CD14-positive monocyte (primary cell): ENCODE data around the gene TAF10. TPM values are rescaled to one million over a fixed set of nuclear protein-coding genes. Genes with fewer than 3 reads are reported as not detected.

ENCODE experiments used
- DNase-seq, 3 donors: peaks; one replicate each; pipeline ENCODE4 v3.0.0-alpha.2; 2011 to 2022
- H2AFZ ChIP-seq: 2 replicates; pipeline ENCODE4 v1.6.0; 2012; ENCODE audit warnings: mild to moderate bottlenecking, low read depth, low read length, inconsistent platforms; ENCODE audit not compliant: insufficient read depth, poor library complexity, severe bottlenecking
- H3K27ac ChIP-seq, 2 donors: 1 replicate in 1 of 2; 2 replicates in 1 of 2; pipeline ENCODE4 v1.5.1; 2012 to 2013; ENCODE audit warnings: low read length in 2 of 2, control low read depth in 1 of 2, inconsistent platforms in 1 of 2, low read depth in 1 of 2, mild to moderate bottlenecking in 1 of 2
- H3K27me3 ChIP-seq, 2 donors: one replicate each; pipeline versions ENCODE4 v1.6.0 to v1.6.1; 2011 to 2013; ENCODE audit warnings: low read length in 2 of 2; ENCODE audit not compliant: control insufficient read depth in 2 of 2, insufficient read depth in 2 of 2
- H3K36me3 ChIP-seq, 2 donors: replicated peaks in 1 of 2; 1 replicate in 1 of 2; 2 replicates in 1 of 2; pipeline versions ENCODE4 v1.5.1 to v1.6.1; 2012 to 2013; ENCODE audit warnings: low read length in 2 of 2, control low read depth in 1 of 2, inconsistent platforms in 1 of 2, mild to moderate bottlenecking in 1 of 2; ENCODE audit not compliant: insufficient read depth in 2 of 2, control insufficient read depth in 1 of 2
- H3K4me1 ChIP-seq, 2 donors: 1 replicate in 1 of 2; 2 replicates in 1 of 2; pipeline versions ENCODE4 v1.5.1 to v1.6.1; 2012 to 2013; ENCODE audit warnings: low read length in 2 of 2, control low read depth in 1 of 2, inconsistent platforms in 1 of 2, mild to moderate bottlenecking in 1 of 2, moderate library complexity in 1 of 2; ENCODE audit not compliant: insufficient read depth in 2 of 2, control insufficient read depth in 1 of 2
- H3K4me2 ChIP-seq: replicated peaks from 2 replicates; pipeline ENCODE3; 2012; ENCODE audit warnings: low read length, moderate library complexity, mild to moderate bottlenecking; ENCODE audit not compliant: poor library complexity, severe bottlenecking; ENCODE audit errors: extremely low read depth
- H3K4me3 ChIP-seq, 3 experiments: fragments of 200-600 bp in 1 of 3; sonication (generic) in 1 of 3; replicated peaks in 1 of 3; 1 replicate in 2 of 3; 2 replicates in 1 of 3; pipeline ENCODE4 v1.5.1; 2011 to 2013; ENCODE audit warnings: low read length in 3 of 3, mild to moderate bottlenecking in 3 of 3, control low read depth in 2 of 3, low read depth in 2 of 3, inconsistent platforms in 1 of 3, moderate library complexity in 1 of 3
- H3K79me2 ChIP-seq: 2 replicates; pipeline ENCODE4 v1.6.0; 2012; ENCODE audit warnings: mild to moderate bottlenecking, control low read depth, inconsistent platforms, low read length, moderate library complexity; ENCODE audit not compliant: insufficient read depth
- H3K9ac ChIP-seq: 2 replicates; pipeline ENCODE4 v1.6.0; 2017; ENCODE audit warnings: low read length, mild to moderate bottlenecking; ENCODE audit not compliant: insufficient read depth, poor library complexity, severe bottlenecking
- H3K9me3 ChIP-seq, 2 donors: replicated peaks in 1 of 2; 1 replicate in 1 of 2; 2 replicates in 1 of 2; pipeline versions ENCODE4 v1.5.1 to v1.6.1; 2012 to 2013; ENCODE audit warnings: low read length in 2 of 2, control low read depth in 1 of 2; ENCODE audit not compliant: control insufficient read depth in 1 of 2, insufficient read depth in 1 of 2
- H4K20me1 ChIP-seq: 2 replicates; pipeline ENCODE4 v1.6.0; 2012; ENCODE audit warnings: mild to moderate bottlenecking, low read length, control low read depth, moderate library complexity; ENCODE audit not compliant: insufficient read depth
- H3K27ac Mint-ChIP-seq, 7 donors: one replicate each; pipeline ENCODE4 v1.8.0; 2020; ENCODE audit warnings: mild to moderate bottlenecking in 7 of 7, mixed read lengths in 7 of 7, moderate library complexity in 6 of 7, inconsistent platforms in 2 of 7
- H3K27me3 Mint-ChIP-seq, 3 donors: one replicate each; pipeline ENCODE4 v1.8.0; 2021 to 2022; ENCODE audit warnings: low read depth in 3 of 3, mild to moderate bottlenecking in 3 of 3, mixed read lengths in 3 of 3, moderate library complexity in 3 of 3, inconsistent platforms in 1 of 3
- H3K36me3 Mint-ChIP-seq, 2 donors: one replicate each; pipeline ENCODE4 v1.8.0; 2020; ENCODE audit warnings: mixed read lengths in 2 of 2, inconsistent platforms in 1 of 2, mild to moderate bottlenecking in 1 of 2
- H3K4me1 Mint-ChIP-seq: one replicate; pipeline ENCODE4 v1.8.0; 2020; ENCODE audit warnings: mild to moderate bottlenecking, mixed read lengths
- H3K4me3 Mint-ChIP-seq, 2 donors: one replicate each; pipeline ENCODE4 v1.8.0; 2020; ENCODE audit warnings: mild to moderate bottlenecking in 2 of 2, mixed read lengths in 2 of 2, moderate library complexity in 1 of 2
- H3K9me3 Mint-ChIP-seq, 7 donors: one replicate each; pipeline ENCODE4 v1.8.0; 2020 to 2022; ENCODE audit warnings: mixed read lengths in 7 of 7, mild to moderate bottlenecking in 6 of 7, moderate library complexity in 6 of 7, inconsistent platforms in 2 of 7
- WGBS: methylation state at CpG from one replicate; pipeline ENCODE4 v1.1.5; 2013; ENCODE audit warnings: missing lambda C conversion rate; ENCODE audit not compliant: insufficient coverage; 5-methylcytosine and 5-hydroxymethylcytosine counted together
- intact Hi-C, 2 donors: fragments of 100-400 bp; cut with micrococcal nuclease; formaldehyde crosslinking; loops; one replicate each; pipeline versions ENCODE4 v1.15.0 to v1.15.1; 2023
- polyA plus RNA-seq, 3 donors: library from polyadenylated mRNA; depleted of rRNA in 1 of 3; unstranded in 2 of 3; stranded (reverse) in 1 of 3; fragments of 300-500 nt in 2 of 3; fragments of >200 nt in 1 of 3; fragmentation: Illumina TruSeq in 2 of 3; gene quantifications; 1 replicate in 2 of 3; 2 replicates in 1 of 3; pipeline ENCODE4 v1.2.3, GENCODE V29; 2012 to 2021
- TF ChIP-seq, protein P1 (sequence below): fragments of 200-600 bp; IDR thresholded peaks from one replicate; pipeline ENCODE4 v1.8.0; 2022; ENCODE audit warnings: antibody characterized with exemption, mild to moderate bottlenecking

Gene TAF10
- polyA plus RNA-seq, 3 donors, result 137 to 233 (median 232) TPM

GRCh38 chr11:6563121-6563619 is 48.8 kb downstream of the TAF10 start:
- Mint-ChIP-seq H3K27me3 (no peaks in the 10 kb centered on the region), H3K36me3 (peaks cover 6 to 7% of the 10 kb centered on the region in 2 donors), H3K4me1 (no peaks in the 10 kb centered on the region), H3K9me3 (no peaks in the 10 kb centered on the region), H3K4me3 (no peak overlapping the region), H3K27ac (no peak overlapping the region)
- DNase-seq, result no peak
- Histone ChIP-seq H3K27me3 (no peaks in the 10 kb centered on the region), H3K9me3 (no peaks in the 10 kb centered on the region), H3K9ac (no peak overlapping the region), H3K4me1 (no peaks in the 10 kb centered on the region), H3K4me3 (no peak overlapping the region), H4K20me1 (no peaks in the 10 kb centered on the region), H3K79me2 (no peaks in the 10 kb centered on the region), H3K36me3 (no peaks in the 10 kb centered on the region), H3K27ac (no peak overlapping the region), H3K4me2 (no peak overlapping the region), H2AFZ (no peak overlapping the region)
- TF ChIP-seq, protein P1, sequence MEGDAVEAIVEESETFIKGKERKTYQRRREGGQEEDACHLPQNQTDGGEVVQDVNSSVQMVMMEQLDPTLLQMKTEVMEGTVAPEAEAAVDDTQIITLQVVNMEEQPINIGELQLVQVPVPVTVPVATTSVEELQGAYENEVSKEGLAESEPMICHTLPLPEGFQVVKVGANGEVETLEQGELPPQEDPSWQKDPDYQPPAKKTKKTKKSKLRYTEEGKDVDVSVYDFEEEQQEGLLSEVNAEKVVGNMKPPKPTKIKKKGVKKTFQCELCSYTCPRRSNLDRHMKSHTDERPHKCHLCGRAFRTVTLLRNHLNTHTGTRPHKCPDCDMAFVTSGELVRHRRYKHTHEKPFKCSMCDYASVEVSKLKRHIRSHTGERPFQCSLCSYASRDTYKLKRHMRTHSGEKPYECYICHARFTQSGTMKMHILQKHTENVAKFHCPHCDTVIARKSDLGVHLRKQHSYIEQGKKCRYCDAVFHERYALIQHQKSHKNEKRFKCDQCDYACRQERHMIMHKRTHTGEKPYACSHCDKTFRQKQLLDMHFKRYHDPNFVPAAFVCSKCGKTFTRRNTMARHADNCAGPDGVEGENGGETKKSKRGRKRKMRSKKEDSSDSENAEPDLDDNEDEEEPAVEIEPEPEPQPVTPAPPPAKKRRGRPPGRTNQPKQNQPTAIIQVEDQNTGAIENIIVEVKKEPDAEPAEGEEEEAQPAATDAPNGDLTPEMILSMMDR, result no peak
- intact Hi-C loops, result no loop called here
- 94% methylated on average over 3 of the region's 4 CpGs for WGBS

DNA sequence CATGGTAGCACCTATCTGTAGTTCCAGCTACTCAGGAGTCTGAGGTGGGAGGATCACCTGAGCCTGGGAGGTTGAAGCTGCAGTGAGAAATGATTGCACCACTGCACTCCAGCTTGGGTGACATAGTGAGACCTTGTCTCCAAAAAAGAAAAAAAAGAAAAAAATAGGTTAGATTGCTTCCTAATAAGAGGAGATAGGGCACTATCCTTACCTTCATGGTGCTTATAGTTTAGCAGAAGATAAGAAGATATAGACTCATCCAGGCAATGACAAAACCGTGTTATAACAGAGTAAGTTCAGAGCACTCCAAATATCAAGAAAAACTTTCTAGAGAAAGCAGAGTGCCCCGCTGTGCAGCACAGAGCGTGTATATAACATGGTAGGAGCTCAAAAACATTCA is 50.7 kb downstream of the TAF10 start:
- intact Hi-C loops, result no loop called here
- Mint-ChIP-seq H3K27ac (no peak overlapping the region), H3K9me3 (no peaks in the 10 kb centered on the region), H3K4me3 (no peak overlapping the region), H3K36me3 (peaks cover 2 to 6% of the 10 kb centered on the region in 2 donors), H3K4me1 (no peaks in the 10 kb centered on the region), H3K27me3 (peaks cover 0 to 1% (median 0%) of the 10 kb centered on the region in 3 donors)
- Histone ChIP-seq H4K20me1 (no peaks in the 10 kb centered on the region), H3K36me3 (no peaks in the 10 kb centered on the region), H3K79me2 (no peaks in the 10 kb centered on the region), H3K27me3 (no peaks in the 10 kb centered on the region), H3K9me3 (no peaks in the 10 kb centered on the region), H3K27ac (no peak overlapping the region), H2AFZ (no peak overlapping the region), H3K4me2 (no peak overlapping the region), H3K4me1 (no peaks in the 10 kb centered on the region), H3K4me3 (no peak overlapping the region), H3K9ac (no peak overlapping the region)
- TF ChIP-seq, protein P1, result no peak
- WGBS, result no CpG with 5 or more reads among the region's 3 CpGs
- no peak for DNase-seq

Other genes with a start within 250 kb of the TAF10 start
- gene SMPD1, start 221.7 kb downstream of the TAF10 start, polyA plus RNA-seq, result 10 to 100 TPM in 1 of 3 donors, 1 to 10 TPM in 2; 4.2 to 22.6 (median 4.9) TPM
- gene APBB1, start 193.1 kb downstream of the TAF10 start, polyA plus RNA-seq, result 1 to 10 TPM in 2 of 3 donors, under 1 TPM in 1; 0.85 to 2.5 (median 2.4) TPM
- under 1 TPM in 1 of 3 donors, not detected in 2; 0.40 TPM for gene HPX, start 171.2 kb downstream of the TAF10 start, polyA plus RNA-seq
- 10 to 100 TPM in 1 of 3 donors, 1 to 10 TPM in 2; 1.7 to 36.2 (median 3.3) TPM for gene TRIM3, start 138.3 kb downstream of the TAF10 start, polyA plus RNA-seq
- gene ARFIP2, start 130.9 kb downstream of the TAF10 start, polyA plus RNA-seq, result 10 to 100 TPM; 21.6 to 43.8 (median 27.2) TPM
- 10 to 100 TPM; 20.0 to 34.9 (median 22.1) TPM for gene TIMM10B, start 130.7 kb downstream of the TAF10 start, polyA plus RNA-seq
- gene DNHD1, start 114.9 kb downstream of the TAF10 start, polyA plus RNA-seq, result 10 to 100 TPM in 1 of 3 donors, under 1 TPM in 2; 0.24 to 21.0 (median 0.59) TPM
- gene RRP8, start 8.6 kb downstream of the TAF10 start, polyA plus RNA-seq, result 10 to 100 TPM in 2 of 3 donors, 1 to 10 TPM in 1; 7.2 to 14.1 (median 11.9) TPM
- gene ILK, start 8.4 kb downstream of the TAF10 start, polyA plus RNA-seq, result 100 to 1,000 TPM; 165 to 271 (median 250) TPM
- 100 to 1,000 TPM; 218 to 359 (median 271) TPM for gene TPP1, start 7.2 kb upstream of the TAF10 start, polyA plus RNA-seq
- gene DCHS1, start 43.6 kb upstream of the TAF10 start, polyA plus RNA-seq, result under 1 TPM; 0.01 to 0.88 (median 0.02) TPM
- gene MRPL17, start 71.1 kb upstream of the TAF10 start, polyA plus RNA-seq, result 10 to 100 TPM in 2 of 3 donors, 1 to 10 TPM in 1; 8.0 to 14.0 (median 12.8) TPM
- gene OR2AG2, start 159.8 kb upstream of the TAF10 start, polyA plus RNA-seq, result not detected
- not detected for gene OR2AG1, start 170.8 kb upstream of the TAF10 start, polyA plus RNA-seq
- gene OR6A2, start 187.5 kb upstream of the TAF10 start, polyA plus RNA-seq, result not detected
- not detected for gene OR10A5, start 233.5 kb upstream of the TAF10 start, polyA plus RNA-seq